Activated T-cell treated with anti-CD3 and anti-CD28 coated beads for 24 hours (primary cell): ENCODE measurements around the gene EXOC2.
"Not testable (repeated sequence)": the region's sequence is repeated elsewhere in the genome, so short reads cannot be mapped to it uniquely, and the experiment has no call there.

Experiments used
- DNase-seq: peaks from one replicate; pipeline ENCODE4 v3.0.0-alpha.2; 2020; ENCODE audit warnings: low read depth

The EXOC2 gene

DNA sequence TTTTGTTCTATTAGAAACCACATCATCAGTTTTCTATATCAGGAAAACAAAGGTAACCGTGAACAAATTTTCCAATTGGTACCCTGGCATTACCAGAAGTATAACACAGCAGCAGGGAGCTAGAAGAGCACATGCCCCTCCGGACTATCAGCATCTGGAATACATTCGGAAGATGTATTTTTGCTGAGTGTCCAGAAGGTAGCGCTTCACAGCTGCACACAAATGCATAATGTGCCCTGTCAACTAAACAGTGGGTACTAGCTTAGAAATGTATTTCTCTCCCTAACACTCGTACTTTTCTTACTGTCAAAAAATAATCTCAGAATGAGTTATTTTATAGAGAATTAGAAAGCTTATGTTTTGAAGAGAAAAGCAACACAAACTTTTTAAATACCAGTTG lies 113.6 kb downstream of the EXOC2 start:
- DNase-seq = no peak

DNA sequence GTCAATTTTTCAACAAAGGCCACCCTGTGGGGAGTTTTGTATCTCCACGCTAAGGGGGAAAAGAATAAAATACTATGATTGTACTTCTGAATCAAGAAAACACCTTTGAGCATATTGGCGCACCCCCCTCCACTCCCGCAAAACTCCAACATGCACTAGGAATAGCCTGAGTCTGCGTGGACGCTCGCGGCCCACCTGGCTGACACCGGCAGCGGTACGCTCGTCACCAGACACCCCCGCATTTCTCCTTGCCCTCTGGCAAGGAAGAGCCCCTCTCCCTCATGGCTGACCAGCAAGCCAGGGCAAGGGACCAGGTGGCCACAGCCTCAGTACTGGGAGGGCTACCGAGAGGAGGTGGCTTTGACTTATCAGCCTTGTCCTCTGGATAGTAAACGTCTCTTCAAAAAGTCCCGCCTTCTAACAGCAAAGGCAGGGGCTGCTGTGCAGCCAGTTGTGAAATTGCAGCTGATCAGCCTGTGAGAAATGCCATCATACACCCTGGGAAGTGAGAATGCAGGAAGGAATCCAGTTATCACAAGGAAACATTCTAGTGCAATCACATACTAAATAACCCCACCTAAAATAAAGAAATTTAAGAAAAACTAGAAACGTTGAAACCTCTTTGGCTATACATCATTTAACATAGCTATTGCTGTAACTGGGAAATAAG lies 120.2 kb downstream of the EXOC2 start:
- no peak for DNase-seq

GRCh38 chr6:571892-572291 lies 121.0 kb downstream of the EXOC2 start:
- DNase-seq = no peak

- no peak for DNase-seq
Measured at GRCh38 chr6:570825-571224, 122.1 kb downstream of the EXOC2 start.

GRCh38 chr6:568954-569523 lies 123.9 kb downstream of the EXOC2 start:
- DNase-seq = no peak

GRCh38 chr6:568085-568484 lies 124.9 kb downstream of the EXOC2 start:
- DNase-seq = no peak

DNA sequence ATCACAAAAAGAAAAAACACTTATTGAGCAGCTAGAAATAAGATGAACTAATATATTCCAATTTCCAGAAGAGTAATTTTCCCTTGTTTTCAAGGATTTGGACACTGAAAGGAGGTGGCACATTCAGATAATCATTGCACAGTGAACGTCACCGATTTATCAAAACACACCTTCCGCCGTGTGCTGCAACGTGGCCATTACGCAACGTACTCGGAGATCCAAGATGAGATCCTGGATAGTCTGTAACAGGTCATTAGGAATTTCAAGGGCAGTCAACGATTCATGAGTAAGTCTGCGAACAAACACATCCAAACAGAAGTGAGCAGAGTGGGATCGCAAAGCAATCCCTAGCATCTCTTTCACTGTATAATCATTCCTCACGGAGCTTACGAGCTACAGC lies 129.1 kb downstream of the EXOC2 start:
- no peak for DNase-seq

DNA sequence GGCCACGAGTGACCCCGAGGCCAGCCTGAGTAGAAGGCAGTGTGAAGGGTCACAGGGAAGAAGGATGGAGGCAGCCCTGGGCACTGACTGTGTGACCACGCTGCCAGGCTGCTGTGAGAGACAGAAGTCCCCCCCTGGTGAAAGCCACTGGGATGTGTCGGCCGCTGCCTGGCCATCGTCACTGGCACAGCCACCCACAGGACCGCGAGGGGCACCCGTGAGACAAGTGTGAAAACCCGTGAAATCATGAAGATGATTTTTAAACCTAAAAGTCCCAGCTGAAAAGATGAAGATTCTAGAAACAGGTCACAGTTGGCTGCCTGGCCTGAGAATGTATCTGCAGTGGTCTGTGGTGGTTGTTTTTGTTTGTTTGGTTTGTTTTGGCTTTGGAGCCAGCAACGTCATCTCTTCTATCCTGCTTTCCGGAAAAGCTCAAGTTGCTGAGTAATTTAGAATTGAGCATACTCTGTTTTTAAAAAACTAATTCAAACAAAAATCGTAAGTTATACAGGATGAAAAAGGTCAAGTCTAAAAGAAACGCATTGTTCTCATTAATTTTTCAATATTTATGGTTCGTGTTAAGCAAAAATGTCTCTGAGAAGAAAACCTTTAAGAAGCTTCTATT lies 130.8 kb downstream of the EXOC2 start:
- no peak for DNase-seq

- not testable (repeated sequence) for DNase-seq
Measured at GRCh38 chr6:561335-561734, 131.6 kb downstream of the EXOC2 start.

- no peak for DNase-seq
Measured at GRCh38 chr6:558959-559358, 134.0 kb downstream of the EXOC2 start.

- DNase-seq = no peak
Measured at GRCh38 chr6:558089-558488, 134.8 kb downstream of the EXOC2 start.

DNA sequence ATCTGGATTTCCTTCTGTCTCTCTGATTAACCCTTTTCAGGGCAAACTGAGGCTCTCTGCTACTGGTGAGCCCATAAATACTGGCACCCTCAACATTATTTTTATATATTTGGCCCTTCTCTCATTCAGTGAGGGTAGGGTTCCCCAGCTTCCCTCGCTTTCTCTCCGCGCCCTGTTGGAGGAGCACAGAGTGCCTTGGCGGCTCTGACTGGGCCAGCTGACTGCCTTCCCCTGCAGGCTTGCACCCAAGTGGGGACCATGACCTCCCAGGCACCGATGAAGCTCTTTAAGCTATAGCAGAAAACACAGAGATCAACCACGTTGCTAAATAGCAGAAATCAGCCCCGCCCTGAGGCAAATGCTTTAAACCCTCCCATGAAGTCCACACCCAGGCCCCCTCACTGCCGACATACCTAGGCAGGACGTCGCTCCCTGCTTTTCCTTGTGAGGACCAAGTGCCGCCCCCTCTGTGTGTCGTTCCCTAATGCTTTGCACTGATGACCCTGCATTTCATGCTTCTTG lies 141.0 kb downstream of the EXOC2 start:
- no peak for DNase-seq

- peak; percentile 46 for DNase-seq
Measured at GRCh38 chr6:551405-551804, 141.5 kb downstream of the EXOC2 start.

DNA sequence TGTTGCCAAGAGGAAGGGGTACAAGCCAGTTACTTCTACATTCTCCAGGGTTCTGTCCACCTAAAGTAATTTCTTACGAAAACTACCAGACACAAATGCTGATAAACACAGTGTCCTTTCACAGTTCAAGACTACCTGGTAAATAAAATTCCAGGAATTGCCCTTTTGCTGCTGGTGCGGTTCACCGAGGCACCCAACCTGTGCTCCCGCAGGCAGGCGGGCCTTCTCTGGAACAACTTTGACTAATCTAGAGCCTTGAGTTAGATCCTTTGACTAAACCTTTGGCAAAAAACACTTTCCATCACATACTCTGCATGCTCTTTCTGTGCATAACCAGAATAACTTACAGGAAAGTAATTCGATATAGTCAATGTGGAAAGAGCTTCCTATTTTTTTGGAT lies 143.0 kb downstream of the EXOC2 start:
- DNase-seq = no peak

- DNase-seq = no peak
Measured at GRCh38 chr6:548517-548916, 144.4 kb downstream of the EXOC2 start.

DNA sequence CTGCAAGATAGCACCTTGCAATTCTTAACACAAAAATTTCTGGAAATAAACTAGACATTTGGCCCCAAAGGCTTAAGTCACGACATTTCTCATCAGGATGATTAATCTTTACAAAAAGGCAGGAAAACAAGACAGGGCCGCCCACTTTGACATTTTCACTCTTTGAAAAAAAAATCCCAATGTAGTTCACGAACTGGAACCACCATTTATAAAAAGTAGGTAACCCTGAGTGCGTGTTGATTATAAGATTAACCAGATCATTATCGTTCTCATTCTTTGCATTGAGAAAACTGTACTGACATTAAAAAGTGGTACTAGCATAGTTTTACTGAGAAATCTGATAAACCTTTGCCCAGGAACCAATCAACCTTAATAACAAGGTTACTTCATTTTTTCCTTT lies 144.8 kb downstream of the EXOC2 start:
- DNase-seq = no peak

- DNase-seq = no peak
Measured at GRCh38 chr6:540490-540889, 152.4 kb downstream of the EXOC2 start.

DNA sequence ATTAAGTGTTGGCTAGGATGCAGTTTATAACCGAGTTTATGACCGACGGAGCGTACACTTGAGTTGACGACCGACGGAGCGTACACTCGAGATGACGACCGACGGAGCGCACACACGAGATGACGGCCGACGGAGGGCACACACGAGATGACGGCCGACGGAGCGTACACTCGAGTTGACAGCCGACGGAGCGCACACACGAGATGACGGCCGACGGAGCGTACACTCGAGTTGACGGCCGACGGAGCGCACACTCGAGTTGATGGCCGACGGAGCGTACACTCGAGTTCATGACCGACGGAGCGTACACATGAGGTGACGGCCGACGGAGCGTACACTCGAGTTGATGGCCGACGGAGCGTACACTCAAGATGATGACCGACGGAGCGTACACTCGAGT lies 155.8 kb downstream of the EXOC2 start:
- no peak for DNase-seq

GRCh38 chr6:530425-530824 lies 162.5 kb downstream of the EXOC2 start:
- DNase-seq = no peak

- DNase-seq = no peak
Measured at GRCh38 chr6:528989-529388, 163.9 kb downstream of the EXOC2 start.

DNA sequence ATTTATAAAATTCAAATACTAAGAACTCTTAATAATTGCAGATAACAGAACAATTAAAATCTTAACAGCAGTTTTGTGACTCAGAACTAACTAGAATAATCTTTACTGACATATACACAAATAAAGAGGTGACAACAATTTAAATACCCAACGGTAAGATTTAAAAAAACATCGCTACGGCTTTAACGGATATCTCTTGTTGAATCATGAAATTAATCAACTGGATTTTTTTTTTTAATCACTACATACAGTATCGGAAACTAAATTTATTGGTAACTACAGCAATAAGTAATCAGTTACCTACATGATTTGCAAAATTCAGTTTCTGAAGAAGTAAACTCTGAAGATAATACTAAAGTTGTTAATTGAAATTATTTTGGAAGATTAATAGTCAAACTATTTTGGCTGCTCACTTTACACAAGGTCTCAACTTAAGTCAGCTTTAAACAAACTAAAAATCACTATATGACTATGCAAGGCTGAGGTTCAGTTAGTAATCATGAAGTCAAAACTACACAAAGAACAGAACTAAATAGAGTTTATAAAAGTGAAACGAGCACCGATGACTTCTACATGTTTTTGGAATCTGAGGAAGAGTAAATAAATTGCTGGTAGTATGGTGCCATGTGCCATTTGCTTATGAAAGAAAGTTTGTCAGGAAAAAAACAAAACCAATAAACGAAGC lies 164.8 kb downstream of the EXOC2 start:
- no peak for DNase-seq

DNA sequence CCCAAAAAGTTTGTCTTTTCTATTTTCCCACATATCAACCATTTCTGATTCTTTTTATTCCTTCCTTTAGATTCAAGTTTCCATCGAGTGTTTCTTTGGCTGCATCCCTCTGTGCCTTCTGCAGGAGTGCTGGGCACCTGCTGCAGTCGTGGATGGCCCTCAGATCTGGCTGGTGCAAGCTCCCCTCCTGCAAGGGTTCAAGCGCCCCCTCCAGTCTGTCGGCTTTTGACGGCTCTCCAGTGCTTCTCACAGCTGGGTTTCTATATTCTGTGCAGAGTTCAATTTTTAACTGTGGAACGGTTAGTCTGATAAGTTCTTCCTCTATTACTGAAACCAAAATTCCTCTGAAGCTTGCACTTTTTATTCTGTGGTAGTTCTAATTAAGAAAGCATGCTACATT lies 168.1 kb downstream of the EXOC2 start:
- no peak for DNase-seq

DNA sequence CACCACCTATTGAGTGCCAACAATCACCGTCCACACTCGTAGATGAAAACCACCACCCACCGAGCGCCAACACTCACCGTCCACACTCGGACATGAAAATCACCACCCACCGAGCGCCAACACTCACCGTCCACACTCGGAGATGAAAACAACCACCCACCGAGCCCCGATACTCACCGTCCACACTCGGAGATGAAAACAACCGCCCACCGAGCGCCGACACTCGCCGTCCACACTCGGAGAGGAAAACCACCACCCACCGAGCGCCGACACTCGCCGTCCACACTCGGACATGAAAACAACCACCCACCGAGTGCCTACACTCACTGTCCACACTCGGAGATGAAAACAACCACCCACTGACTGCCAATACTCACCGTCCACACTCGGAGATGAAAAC lies 172.1 kb downstream of the EXOC2 start:
- no peak for DNase-seq
